ENCODE data around the gene SORL1-AS1.

- TF ChIP-seq SP1 (IDR thresholded peaks at IDR 0.05) = no peak
- no peak for TF ChIP-seq FOXA1 (IDR thresholded peaks at IDR 0.05)
- no peak for TF ChIP-seq FOXM1 (IDR thresholded peaks at IDR 0.05; ENCODE audit: borderline replicate concordance)
- no peak for TF ChIP-seq ZNF384 (IDR thresholded peaks at IDR 0.05)
- no peak for TF ChIP-seq L3MBTL2 (conservative IDR thresholded peaks at IDR 0.05)
- TF ChIP-seq FOXK2 (IDR thresholded peaks at IDR 0.05) = no peak
- no peak for TF ChIP-seq NFRKB (IDR thresholded peaks at IDR 0.05)
- TF ChIP-seq SUZ12 (IDR thresholded peaks at IDR 0.05) = no peak
These were observed 58.0 kb downstream of the SORL1-AS1 start for GRCh38 chr11:121394785-121395184.
